Panc1 (cell line): ENCODE results near the gene ABHD8.

Experiments
- SIN3A ChIP-seq: IDR thresholded peaks from 2 replicates; pipeline ENCODE4 v1.6.1; 2012; ENCODE audit warnings: low read depth, mild to moderate bottlenecking, low read length, moderate library complexity, borderline replicate concordance; ENCODE audit not compliant: insufficient read depth
- TCF7L2 ChIP-seq: IDR thresholded peaks from 2 replicates; pipeline ENCODE4 v1.6.1; 2011; ENCODE audit warnings: mild to moderate bottlenecking, low read depth, low read length, inconsistent platforms
- TF ChIP-seq, protein P1 (sequence below): fragments of 450-650 bp; IDR thresholded peaks from 2 replicates; pipeline ENCODE4 v1.5.1; 2017; ENCODE audit warnings: mild to moderate bottlenecking
- TF ChIP-seq, protein P2 (sequence below), 2 experiments: IDR thresholded peaks; 2 replicates each; pipeline ENCODE4 v1.6.1; 2011 to 2012; ENCODE audit warnings: low read depth in 2 of 2, control low read depth in 1 of 2, low read length in 1 of 2, mild to moderate bottlenecking in 1 of 2, moderate library complexity in 1 of 2; ENCODE audit not compliant: insufficient read depth in 1 of 2

DNA sequence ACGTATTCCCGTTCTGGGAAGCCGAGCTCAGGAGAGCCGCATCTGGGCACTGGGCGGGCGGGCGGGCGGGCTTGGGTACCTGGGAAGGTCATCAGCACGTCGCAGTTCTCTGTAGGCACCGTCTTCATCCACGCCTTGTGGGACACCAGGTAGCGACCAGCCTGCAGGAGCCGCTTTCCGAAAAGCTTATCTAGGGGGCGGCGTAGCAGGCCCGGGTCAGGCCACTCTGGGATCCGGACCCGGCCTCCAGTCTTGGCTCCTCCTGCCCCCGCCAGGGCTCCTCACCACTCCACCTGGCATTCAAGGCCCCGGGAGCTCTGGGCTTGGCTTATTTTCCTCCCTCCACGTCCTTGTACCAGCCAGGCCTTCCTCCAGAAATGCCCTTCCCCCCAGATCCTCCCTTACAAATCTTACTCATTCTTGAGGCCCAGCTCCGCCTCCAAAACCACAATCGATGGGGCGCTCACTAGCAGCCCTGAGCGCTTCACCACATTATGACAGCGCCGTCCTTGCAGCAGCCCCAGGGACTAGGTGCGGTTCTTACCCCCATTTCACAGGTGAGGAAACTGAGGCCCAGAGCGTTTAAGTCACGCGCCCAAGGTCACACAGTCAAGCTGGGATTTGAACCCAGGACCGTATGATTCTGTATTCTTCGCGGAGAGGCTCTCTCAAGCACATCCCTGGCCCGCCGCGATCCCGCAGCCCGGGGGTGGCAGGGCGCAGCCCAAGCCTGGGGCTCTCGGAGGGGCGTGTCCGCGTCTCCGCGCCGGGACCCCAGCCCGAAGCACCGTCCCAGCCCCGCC, 30.6 kb upstream of the ABHD8 start:
- TF ChIP-seq, protein P1, sequence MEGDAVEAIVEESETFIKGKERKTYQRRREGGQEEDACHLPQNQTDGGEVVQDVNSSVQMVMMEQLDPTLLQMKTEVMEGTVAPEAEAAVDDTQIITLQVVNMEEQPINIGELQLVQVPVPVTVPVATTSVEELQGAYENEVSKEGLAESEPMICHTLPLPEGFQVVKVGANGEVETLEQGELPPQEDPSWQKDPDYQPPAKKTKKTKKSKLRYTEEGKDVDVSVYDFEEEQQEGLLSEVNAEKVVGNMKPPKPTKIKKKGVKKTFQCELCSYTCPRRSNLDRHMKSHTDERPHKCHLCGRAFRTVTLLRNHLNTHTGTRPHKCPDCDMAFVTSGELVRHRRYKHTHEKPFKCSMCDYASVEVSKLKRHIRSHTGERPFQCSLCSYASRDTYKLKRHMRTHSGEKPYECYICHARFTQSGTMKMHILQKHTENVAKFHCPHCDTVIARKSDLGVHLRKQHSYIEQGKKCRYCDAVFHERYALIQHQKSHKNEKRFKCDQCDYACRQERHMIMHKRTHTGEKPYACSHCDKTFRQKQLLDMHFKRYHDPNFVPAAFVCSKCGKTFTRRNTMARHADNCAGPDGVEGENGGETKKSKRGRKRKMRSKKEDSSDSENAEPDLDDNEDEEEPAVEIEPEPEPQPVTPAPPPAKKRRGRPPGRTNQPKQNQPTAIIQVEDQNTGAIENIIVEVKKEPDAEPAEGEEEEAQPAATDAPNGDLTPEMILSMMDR: no peak
- TF ChIP-seq TCF7L2 (no peak), SIN3A (no peak)
- TF ChIP-seq, protein P2, sequence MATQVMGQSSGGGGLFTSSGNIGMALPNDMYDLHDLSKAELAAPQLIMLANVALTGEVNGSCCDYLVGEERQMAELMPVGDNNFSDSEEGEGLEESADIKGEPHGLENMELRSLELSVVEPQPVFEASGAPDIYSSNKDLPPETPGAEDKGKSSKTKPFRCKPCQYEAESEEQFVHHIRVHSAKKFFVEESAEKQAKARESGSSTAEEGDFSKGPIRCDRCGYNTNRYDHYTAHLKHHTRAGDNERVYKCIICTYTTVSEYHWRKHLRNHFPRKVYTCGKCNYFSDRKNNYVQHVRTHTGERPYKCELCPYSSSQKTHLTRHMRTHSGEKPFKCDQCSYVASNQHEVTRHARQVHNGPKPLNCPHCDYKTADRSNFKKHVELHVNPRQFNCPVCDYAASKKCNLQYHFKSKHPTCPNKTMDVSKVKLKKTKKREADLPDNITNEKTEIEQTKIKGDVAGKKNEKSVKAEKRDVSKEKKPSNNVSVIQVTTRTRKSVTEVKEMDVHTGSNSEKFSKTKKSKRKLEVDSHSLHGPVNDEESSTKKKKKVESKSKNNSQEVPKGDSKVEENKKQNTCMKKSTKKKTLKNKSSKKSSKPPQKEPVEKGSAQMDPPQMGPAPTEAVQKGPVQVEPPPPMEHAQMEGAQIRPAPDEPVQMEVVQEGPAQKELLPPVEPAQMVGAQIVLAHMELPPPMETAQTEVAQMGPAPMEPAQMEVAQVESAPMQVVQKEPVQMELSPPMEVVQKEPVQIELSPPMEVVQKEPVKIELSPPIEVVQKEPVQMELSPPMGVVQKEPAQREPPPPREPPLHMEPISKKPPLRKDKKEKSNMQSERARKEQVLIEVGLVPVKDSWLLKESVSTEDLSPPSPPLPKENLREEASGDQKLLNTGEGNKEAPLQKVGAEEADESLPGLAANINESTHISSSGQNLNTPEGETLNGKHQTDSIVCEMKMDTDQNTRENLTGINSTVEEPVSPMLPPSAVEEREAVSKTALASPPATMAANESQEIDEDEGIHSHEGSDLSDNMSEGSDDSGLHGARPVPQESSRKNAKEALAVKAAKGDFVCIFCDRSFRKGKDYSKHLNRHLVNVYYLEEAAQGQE (IDR thresholded peaks at IDR 0.05; ENCODE audit: insufficient read depth in 1 of 2, low read depth in 2 of 2, low read length in 1 of 2): no peak
